Loucy (cell line): ENCODE results near the gene LONP2.

Experiments used
- EZH2phosphoT487 ChIP-seq: fragments of 200-600 bp; IDR thresholded peaks from 2 replicates; pipeline ENCODE4 v1.6.1; 2018; ENCODE audit warnings: antibody characterized with exemption, mild to moderate bottlenecking, moderate library complexity, borderline replicate concordance
- TF ChIP-seq, protein P1 (sequence below): fragments of 200-600 bp; sonication (generic); conservative IDR thresholded peaks from 2 replicates; pipeline ENCODE4 v1.5.1; 2014; ENCODE audit warnings: mild to moderate bottlenecking, antibody characterized with exemption, low read length

DNA sequence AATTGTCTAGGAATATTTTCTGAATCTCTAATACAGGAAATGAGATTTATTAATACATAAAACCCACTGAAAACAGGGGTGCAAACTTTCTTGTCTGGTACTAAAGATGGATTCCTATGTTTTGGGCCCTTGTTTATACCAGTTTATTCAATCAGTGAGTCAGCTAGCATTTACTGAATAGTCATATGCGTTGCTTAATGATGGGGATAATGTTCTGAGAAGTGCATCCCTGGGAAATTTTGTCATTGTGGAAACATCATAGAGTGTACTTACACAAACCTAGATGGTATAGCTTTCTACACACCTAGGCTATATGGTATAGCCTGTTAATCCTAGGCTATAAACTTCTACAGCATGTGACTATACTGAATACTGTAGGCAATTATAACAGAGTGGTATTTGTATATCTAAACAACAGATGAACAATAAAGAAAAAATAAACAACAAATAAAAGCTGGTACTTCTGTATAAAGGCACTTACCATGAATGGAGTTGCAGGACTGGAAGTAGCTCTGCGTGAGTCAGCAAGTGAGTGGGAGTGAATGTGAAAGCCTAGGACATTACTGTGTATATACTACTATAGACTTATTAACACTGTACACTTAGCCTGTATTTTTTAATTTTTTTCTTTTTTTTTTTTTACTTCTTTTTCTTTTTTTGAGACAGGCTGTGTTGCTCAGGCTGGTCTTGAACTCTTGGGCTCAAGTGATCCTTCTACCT lies 77.4 kb downstream of the LONP2 start:
- TF ChIP-seq, protein P1, sequence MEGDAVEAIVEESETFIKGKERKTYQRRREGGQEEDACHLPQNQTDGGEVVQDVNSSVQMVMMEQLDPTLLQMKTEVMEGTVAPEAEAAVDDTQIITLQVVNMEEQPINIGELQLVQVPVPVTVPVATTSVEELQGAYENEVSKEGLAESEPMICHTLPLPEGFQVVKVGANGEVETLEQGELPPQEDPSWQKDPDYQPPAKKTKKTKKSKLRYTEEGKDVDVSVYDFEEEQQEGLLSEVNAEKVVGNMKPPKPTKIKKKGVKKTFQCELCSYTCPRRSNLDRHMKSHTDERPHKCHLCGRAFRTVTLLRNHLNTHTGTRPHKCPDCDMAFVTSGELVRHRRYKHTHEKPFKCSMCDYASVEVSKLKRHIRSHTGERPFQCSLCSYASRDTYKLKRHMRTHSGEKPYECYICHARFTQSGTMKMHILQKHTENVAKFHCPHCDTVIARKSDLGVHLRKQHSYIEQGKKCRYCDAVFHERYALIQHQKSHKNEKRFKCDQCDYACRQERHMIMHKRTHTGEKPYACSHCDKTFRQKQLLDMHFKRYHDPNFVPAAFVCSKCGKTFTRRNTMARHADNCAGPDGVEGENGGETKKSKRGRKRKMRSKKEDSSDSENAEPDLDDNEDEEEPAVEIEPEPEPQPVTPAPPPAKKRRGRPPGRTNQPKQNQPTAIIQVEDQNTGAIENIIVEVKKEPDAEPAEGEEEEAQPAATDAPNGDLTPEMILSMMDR, result no peak
- no peak for TF ChIP-seq EZH2phosphoT487
